ENCODE results near the gene DCTN2. TPM values are rescaled to one million over a fixed set of nuclear protein-coding genes. Genes with fewer than 3 reads are reported as not detected.
"Not testable (repeated sequence)": the region's sequence is repeated elsewhere in the genome, so short reads cannot be mapped to it uniquely, and the experiment has no call there.

Gene DCTN2
- total RNA-seq, 1 experiment from 2014 or later: 121 TPM

DNA sequence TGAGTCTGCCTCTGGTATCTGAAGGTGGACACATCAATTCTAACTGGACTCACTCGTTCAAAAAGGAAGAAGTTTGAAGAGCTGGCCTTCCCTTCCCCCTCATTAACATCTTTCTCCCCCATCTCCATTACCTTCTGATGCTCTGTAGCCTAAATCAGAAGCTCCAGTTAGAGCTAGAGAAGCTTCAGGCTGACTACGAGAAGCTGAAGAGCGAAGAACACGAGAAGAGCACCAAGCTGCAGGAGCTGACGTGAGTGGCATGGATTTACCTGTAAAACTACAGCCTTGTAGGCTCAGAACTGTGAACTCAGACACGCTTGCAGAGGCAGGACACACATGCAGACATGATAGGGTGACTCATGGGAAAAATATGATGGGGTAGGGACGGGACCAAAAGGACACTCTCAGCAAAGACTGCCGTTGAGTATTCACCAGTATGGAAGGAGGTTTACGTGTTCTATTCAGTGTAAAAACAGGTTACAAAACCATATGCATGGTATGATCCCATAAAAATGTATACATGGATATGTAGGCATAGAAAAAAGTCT lies 29.7 kb upstream of the DCTN2 start:
- TF ChIP-seq, protein P1, sequence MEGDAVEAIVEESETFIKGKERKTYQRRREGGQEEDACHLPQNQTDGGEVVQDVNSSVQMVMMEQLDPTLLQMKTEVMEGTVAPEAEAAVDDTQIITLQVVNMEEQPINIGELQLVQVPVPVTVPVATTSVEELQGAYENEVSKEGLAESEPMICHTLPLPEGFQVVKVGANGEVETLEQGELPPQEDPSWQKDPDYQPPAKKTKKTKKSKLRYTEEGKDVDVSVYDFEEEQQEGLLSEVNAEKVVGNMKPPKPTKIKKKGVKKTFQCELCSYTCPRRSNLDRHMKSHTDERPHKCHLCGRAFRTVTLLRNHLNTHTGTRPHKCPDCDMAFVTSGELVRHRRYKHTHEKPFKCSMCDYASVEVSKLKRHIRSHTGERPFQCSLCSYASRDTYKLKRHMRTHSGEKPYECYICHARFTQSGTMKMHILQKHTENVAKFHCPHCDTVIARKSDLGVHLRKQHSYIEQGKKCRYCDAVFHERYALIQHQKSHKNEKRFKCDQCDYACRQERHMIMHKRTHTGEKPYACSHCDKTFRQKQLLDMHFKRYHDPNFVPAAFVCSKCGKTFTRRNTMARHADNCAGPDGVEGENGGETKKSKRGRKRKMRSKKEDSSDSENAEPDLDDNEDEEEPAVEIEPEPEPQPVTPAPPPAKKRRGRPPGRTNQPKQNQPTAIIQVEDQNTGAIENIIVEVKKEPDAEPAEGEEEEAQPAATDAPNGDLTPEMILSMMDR (IDR thresholded peaks at IDR 0.05; ENCODE audit: unreplicated experiment): no peak
- no peaks in the 10 kb centered on the region for H3K36me3 Mint-ChIP-seq (ENCODE audit: insufficient read depth, unreplicated experiment)
- no peak for DNase-seq
- peaks cover 8% of the 10 kb centered on the region for H3K4me1 Mint-ChIP-seq (ENCODE audit: low read depth, unreplicated experiment)
- H3K27me3 Mint-ChIP-seq (ENCODE audit: unreplicated experiment): peaks cover 61% of the 10 kb centered on the region
- no peaks in the 10 kb centered on the region for H3K9me3 Mint-ChIP-seq (ENCODE audit: low read depth, unreplicated experiment)
- H3K27ac Mint-ChIP-seq (ENCODE audit: unreplicated experiment): no peak overlapping the region
- CTCF ChIA-PET: interaction anchor here (0.5 to 1.3 kb wide), 2 partner anchors 8 to 135 kb away, joined by 3 to 5 read pairs; no protein-coding TSS in a partner anchor
- no TSS peak for BruUV-seq (replicated peaks)
- no peak overlapping the region for H3K4me3 Mint-ChIP-seq (ENCODE audit: low read depth, unreplicated experiment)
- intact Hi-C loops (cut with micrococcal nuclease; ENCODE audit: unreplicated experiment): no loop called here

DNA sequence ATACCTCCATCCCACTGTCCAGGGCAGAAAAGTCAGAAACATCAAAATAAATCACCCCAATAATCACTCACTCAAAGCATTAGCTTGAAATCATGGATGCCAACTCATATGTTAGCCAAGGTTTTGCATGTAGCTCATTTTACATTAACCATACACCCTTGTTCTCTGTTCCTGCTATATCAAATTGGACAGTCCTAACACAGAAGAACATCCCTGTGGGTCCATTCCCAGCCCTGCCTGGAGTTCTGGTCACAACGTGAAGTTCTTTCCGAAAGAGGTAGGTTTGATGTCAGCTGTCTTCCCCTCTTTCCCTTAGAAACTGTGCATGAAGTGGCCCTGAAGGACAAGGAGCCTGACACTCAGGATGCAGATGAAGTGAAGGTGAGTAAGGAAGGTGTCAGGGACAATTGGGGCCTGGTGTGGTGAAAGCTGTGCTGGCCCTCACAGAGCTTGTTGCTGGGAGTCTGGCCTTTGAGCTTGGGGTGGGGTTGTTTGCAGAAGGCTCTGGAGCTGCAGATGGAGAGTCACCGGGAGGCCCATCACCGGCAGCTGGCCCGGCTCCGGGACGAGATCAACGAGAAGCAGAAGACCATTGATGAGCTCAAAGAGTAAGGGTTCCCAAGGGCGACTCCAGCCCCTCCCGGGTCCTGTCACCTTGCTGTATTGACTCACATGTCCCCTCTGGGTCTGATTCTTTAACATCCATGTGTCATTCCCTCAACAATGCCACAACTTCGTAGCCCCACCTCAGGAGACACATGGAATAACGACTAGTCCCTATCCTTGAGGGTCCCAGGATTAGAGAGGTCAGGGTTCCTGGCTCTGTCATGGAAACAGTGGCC lies 29.0 kb upstream of the DCTN2 start:
- DNase-seq: no peak
- Mint-ChIP-seq H3K4me1 (ENCODE audit: low read depth, unreplicated experiment) (peaks cover 8% of the 10 kb centered on the region), H3K27me3 (ENCODE audit: unreplicated experiment) (peaks cover 64% of the 10 kb centered on the region), H3K36me3 (ENCODE audit: insufficient read depth, unreplicated experiment) (no peaks in the 10 kb centered on the region), H3K9me3 (ENCODE audit: low read depth, unreplicated experiment) (no peaks in the 10 kb centered on the region), H3K27ac (ENCODE audit: unreplicated experiment) (no peak overlapping the region), H3K4me3 (ENCODE audit: low read depth, unreplicated experiment) (no peak overlapping the region)
- BruUV-seq (replicated peaks): no TSS peak
- TF ChIP-seq, protein P1 (IDR thresholded peaks at IDR 0.05; ENCODE audit: unreplicated experiment): no peak
- CTCF ChIA-PET: interaction anchor here (1.3 kb wide), 1 partner anchor 9 kb away, joined by 5 read pairs; no protein-coding TSS in a partner anchor
- intact Hi-C loops (cut with micrococcal nuclease; ENCODE audit: unreplicated experiment): no loop called here

DNA sequence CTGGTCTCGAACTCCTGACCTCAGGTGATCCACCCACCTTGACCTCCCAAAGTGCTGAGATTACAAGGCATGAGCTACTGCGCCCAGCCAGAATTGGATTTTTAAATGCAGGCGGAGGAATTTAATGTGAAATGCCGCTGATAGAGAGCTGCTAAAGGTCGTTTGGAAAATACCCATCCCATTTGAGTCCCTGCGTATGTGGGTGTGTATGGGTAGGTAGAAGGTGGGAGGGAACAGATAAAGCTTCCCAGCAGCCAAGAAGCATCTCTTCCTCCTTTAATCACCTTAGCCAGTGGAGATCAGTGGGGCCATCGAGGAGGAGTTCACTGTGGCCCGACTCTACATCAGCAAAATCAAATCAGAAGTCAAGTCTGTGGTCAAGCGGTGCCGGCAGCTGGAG lies 27.8 kb upstream of the DCTN2 start:
- no TSS peak for BruUV-seq (replicated peaks)
- H3K4me3 Mint-ChIP-seq (ENCODE audit: low read depth, unreplicated experiment): no peak overlapping the region
- CTCF ChIA-PET: interaction anchor here (0.7 kb wide), 1 partner anchor 75 kb away, joined by 3 read pairs; no protein-coding TSS in a partner anchor
- TF ChIP-seq, protein P1 (IDR thresholded peaks at IDR 0.05; ENCODE audit: unreplicated experiment): no peak
- H3K4me1 Mint-ChIP-seq (ENCODE audit: low read depth, unreplicated experiment): peaks cover 6% of the 10 kb centered on the region
- DNase-seq: no peak
- intact Hi-C loops (cut with micrococcal nuclease; ENCODE audit: unreplicated experiment): no loop called here
- H3K27ac Mint-ChIP-seq (ENCODE audit: unreplicated experiment): no peak overlapping the region
- no peaks in the 10 kb centered on the region for H3K9me3 Mint-ChIP-seq (ENCODE audit: low read depth, unreplicated experiment)
- peaks cover 70% of the 10 kb centered on the region for H3K27me3 Mint-ChIP-seq (ENCODE audit: unreplicated experiment)
- H3K36me3 Mint-ChIP-seq (ENCODE audit: insufficient read depth, unreplicated experiment): no peaks in the 10 kb centered on the region

DNA sequence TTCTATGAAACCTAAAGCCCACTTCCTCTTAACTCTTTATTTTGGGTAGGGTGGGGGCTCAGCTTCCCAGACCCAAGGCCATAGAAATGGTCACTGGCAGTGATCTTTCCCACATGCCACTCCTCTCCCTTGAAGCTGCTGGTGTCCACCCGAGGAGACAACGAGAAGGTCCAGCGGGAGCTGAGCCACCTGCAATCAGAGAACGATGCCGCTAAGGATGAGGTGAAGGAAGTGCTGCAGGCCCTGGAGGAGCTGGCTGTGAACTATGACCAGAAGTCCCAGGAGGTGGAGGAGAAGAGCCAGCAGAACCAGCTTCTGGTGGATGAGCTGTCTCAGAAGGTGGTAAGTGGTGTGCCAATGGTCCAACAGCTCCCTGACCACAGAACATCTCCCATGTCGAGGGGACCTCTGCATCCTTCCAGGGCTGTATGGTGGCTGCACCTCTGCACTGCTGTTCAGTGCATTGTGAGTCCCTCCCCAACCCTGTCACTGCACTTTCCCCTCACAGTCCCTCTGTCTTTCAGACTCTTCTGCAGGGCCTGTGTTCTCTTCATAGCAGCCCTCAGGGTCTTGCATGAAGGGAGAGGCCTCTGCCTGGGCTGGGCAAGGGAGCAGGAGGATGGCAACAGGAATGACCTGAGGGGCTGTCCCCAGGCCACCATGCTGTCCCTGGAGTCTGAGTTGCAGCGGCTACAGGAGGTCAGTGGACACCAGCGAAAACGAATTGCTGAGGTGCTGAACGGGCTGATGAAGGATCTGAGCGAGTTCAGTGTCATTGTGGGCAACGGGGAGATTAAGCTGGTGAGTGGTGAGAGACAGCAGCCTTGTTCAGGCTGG lies 25.2 kb upstream of the DCTN2 start:
- no TSS peak for BruUV-seq (replicated peaks)
- Mint-ChIP-seq H3K9me3 (ENCODE audit: low read depth, unreplicated experiment) (no peaks in the 10 kb centered on the region), H3K4me3 (ENCODE audit: low read depth, unreplicated experiment) (no peak overlapping the region), H3K4me1 (ENCODE audit: low read depth, unreplicated experiment) (no peaks in the 10 kb centered on the region), H3K27ac (ENCODE audit: unreplicated experiment) (no peak overlapping the region), H3K27me3 (ENCODE audit: unreplicated experiment) (peaks cover 81% of the 10 kb centered on the region), H3K36me3 (ENCODE audit: insufficient read depth, unreplicated experiment) (no peaks in the 10 kb centered on the region)
- no peak for DNase-seq
- TF ChIP-seq, protein P1 (IDR thresholded peaks at IDR 0.05; ENCODE audit: unreplicated experiment): no peak
- intact Hi-C loops (cut with micrococcal nuclease; ENCODE audit: unreplicated experiment): no loop called here
- CTCF ChIA-PET: interaction anchor here (1.3 kb wide), 1 partner anchor 11 kb away, joined by 3 read pairs; no protein-coding TSS in a partner anchor

DNA sequence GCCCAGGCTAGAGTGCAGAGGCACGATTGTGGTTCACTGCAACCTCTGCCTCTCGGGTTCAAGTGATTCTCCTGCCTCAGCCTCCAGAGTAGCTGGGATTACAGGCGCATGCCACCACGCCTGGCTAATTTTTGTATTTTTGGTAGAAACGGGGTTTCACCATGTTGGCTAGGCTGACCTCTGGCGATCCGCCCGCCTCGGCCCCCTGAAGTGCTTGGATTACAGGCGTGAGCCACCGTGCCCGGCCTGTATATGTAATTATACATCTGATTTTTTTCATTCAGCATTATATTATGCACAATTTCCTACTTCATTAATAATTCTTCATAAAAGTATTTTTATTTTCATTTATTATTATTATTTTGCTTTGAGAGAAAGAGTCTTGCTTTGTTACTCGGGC lies 23.4 kb upstream of the DCTN2 start:
- H3K27ac Mint-ChIP-seq (ENCODE audit: unreplicated experiment); CTCF ChIA-PET: not testable (repeated sequence)

More for the DNA sequence above, 23.4 kb upstream of the DCTN2 start:
- intact Hi-C loops (cut with micrococcal nuclease; ENCODE audit: unreplicated experiment); DNase-seq; H3K4me1 Mint-ChIP-seq (ENCODE audit: low read depth, unreplicated experiment); H3K36me3 Mint-ChIP-seq (ENCODE audit: insufficient read depth, unreplicated experiment); BruUV-seq (replicated peaks); H3K4me3 Mint-ChIP-seq (ENCODE audit: low read depth, unreplicated experiment); H3K9me3 Mint-ChIP-seq (ENCODE audit: low read depth, unreplicated experiment): not testable (repeated sequence)
- peaks cover 68% of the 10 kb centered on the region for H3K27me3 Mint-ChIP-seq (ENCODE audit: unreplicated experiment)

All from Calu3 (cell line).